CD8-positive, alpha-beta memory T cell (primary cell): ENCODE measurements around the gene PKP4. TPM values are rescaled to one million over a fixed set of nuclear protein-coding genes. Genes with fewer than 3 reads are reported as not detected.

Source experiments
- CTCF ChIA-PET: fragments of 350-600 bp; sonication (Branson Sonifier 250); formaldehyde crosslinking; loops from one replicate; lab custom pipeline; 2021; ENCODE audit warnings: antibody characterized with exemption; lab: Charles Lee
- POLR2A ChIA-PET: fragments of 350-600 bp; sonication (Branson Sonifier 250); formaldehyde crosslinking; loops from one replicate; lab custom pipeline; 2021; ENCODE audit warnings: antibody characterized with exemption; lab: Charles Lee
- DNase-seq, 5 donors: peaks; one replicate each; pipeline versions ENCODE4 v3.0.0 to v3.0.0-alpha.2; 2020 to 2022; ENCODE audit warnings: mixed read lengths in 1 of 5
- H3K27ac ChIP-seq: one replicate; pipeline ENCODE4 v1.7.0; 2013; ENCODE audit warnings: low read depth, mild to moderate bottlenecking, low read length, moderate library complexity
- H3K27me3 ChIP-seq: 2 replicates; pipeline ENCODE4 v1.7.0; 2013; ENCODE audit warnings: low read length, mild to moderate bottlenecking; ENCODE audit not compliant: insufficient read depth, poor library complexity, severe bottlenecking
- H3K36me3 ChIP-seq: 2 replicates; pipeline ENCODE4 v1.7.0; 2013; ENCODE audit warnings: mild to moderate bottlenecking, low read length, moderate library complexity; ENCODE audit not compliant: insufficient read depth
- H3K4me1 ChIP-seq: 2 replicates; pipeline ENCODE4 v1.7.0; 2013; ENCODE audit warnings: mild to moderate bottlenecking, low read length, moderate library complexity; ENCODE audit not compliant: insufficient read depth
- H3K4me3 ChIP-seq: 2 replicates; pipeline ENCODE4 v1.7.0; 2013; ENCODE audit warnings: mild to moderate bottlenecking, low read length
- H3K9me3 ChIP-seq: 2 replicates; pipeline ENCODE4 v1.7.0; 2013; ENCODE audit warnings: mild to moderate bottlenecking, low read length
- H3K27ac Mint-ChIP-seq, 8 donors: one replicate each; pipeline ENCODE4 v1.8.0; 2020 to 2021; ENCODE audit warnings: mixed read lengths in 8 of 8, mild to moderate bottlenecking in 6 of 8, inconsistent platforms in 3 of 8, moderate library complexity in 3 of 8
- H3K27me3 Mint-ChIP-seq, 2 donors: one replicate each; pipeline ENCODE4 v1.8.0; 2020 to 2021; ENCODE audit warnings: mixed read lengths in 2 of 2, mild to moderate bottlenecking in 1 of 2, moderate library complexity in 1 of 2
- H3K36me3 Mint-ChIP-seq, 3 donors: one replicate each; pipeline ENCODE4 v1.8.0; 2020 to 2021; ENCODE audit warnings: mixed read lengths in 3 of 3, inconsistent platforms in 1 of 3, mild to moderate bottlenecking in 1 of 3
- H3K4me1 Mint-ChIP-seq, 3 donors: one replicate each; pipeline ENCODE4 v1.8.0; 2020 to 2021; ENCODE audit warnings: mixed read lengths in 3 of 3, inconsistent platforms in 1 of 3, mild to moderate bottlenecking in 1 of 3
- H3K4me3 Mint-ChIP-seq, 7 donors: one replicate each; pipeline ENCODE4 v1.8.0; 2020 to 2021; ENCODE audit warnings: mixed read lengths in 7 of 7, mild to moderate bottlenecking in 6 of 7, moderate library complexity in 4 of 7, inconsistent platforms in 2 of 7
- H3K9me3 Mint-ChIP-seq, 5 donors: one replicate each; pipeline ENCODE4 v1.8.0; 2020 to 2022; ENCODE audit warnings: mixed read lengths in 5 of 5, mild to moderate bottlenecking in 3 of 5, moderate library complexity in 2 of 5, inconsistent platforms in 1 of 5
- polyA plus RNA-seq: library from polyadenylated mRNA; unstranded; fragments of 300-500 nt; fragmentation: Illumina TruSeq; gene quantifications from one replicate; pipeline ENCODE4 v1.2.3, GENCODE V29; 2021
- total RNA-seq, 2 experiments: library from RNA; stranded (reverse); gene quantifications; one replicate each; pipeline ENCODE4 v1.2.3, GENCODE V29; 2021

PKP4 gene
- total and polyA plus RNA-seq, 3 experiments from 2014 or later = 1.5 to 32.2 (median 29.6) TPM

DNA sequence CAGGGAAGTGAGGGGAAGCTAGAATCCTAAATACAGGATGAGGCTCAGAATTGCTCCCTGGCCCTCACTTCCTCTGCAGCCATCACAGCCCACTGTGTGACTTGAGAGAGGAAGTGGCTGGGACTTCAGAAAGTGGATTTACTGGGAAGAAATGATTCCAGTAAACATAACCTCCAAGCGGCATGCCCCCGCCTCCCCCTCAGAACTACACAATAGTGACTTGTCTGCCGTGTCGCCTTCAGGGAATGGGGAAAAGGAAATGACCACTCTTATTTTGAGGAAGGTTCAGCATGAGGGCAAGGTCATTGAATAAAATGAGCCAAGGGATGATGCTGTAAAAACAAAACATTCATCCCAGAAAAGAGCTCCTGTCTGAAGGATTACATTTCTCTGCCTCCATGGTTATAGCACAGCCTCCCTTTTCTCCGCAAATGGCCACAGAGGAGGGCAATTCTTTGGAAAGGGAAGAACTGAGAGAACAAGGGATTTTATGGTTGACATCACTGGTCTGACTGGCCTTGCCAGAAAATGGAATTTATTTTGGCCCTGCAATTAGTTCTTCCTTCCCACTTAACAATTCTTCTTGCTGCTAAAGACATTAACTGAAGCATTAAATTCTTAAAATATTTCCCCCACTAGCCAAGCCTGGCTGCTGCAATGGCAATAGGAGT is 259.5 kb downstream of the PKP4 start:
- H3K27me3 Mint-ChIP-seq = peaks cover 12 to 29% of the 10 kb centered on the region in 2 donors
- ChIA-PET POLR2A (no interaction called here), CTCF (interaction anchor here (1.4 kb wide), 1 partner anchor 38 kb away, joined by 3 read pairs; no protein-coding TSS in a partner anchor)
- H3K4me1 Mint-ChIP-seq = no peaks in the 10 kb centered on the region
- Histone ChIP-seq H3K4me1 (no peaks in the 10 kb centered on the region), H3K4me3 (no peak overlapping the region), H3K9me3 (no peaks in the 10 kb centered on the region), H3K36me3 (no peaks in the 10 kb centered on the region), H3K27ac (no peak overlapping the region), H3K27me3 (no peaks in the 10 kb centered on the region)
- no peaks in the 10 kb centered on the region for H3K36me3 Mint-ChIP-seq
- no peak overlapping the region for H3K27ac Mint-ChIP-seq
- no peak overlapping the region for H3K4me3 Mint-ChIP-seq
- H3K9me3 Mint-ChIP-seq = peaks cover 0 to 14% (median 10%) of the 10 kb centered on the region in 5 donors
- no peak for DNase-seq

DNA sequence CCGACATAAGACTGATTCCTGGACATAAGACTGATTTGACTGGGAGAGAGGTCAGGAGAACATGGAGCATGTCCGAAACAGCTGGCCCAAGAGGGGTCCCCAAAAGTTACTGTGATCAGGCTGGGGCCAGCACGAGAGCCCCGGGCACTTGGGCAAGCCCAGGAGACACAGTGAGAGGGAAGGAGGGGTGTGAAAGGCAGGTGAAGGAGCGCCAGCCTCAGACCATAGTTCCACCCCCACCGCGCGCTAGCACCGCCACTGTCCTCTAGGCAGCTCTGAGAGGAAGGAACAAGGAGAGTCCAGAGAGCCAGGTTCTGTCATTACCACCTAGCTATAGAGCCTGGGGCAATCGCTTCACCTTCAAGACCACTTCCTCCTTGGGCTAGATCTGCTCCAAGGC is 260.2 kb downstream of the PKP4 start:
- H3K27me3 Mint-ChIP-seq = peaks cover 12 to 31% of the 10 kb centered on the region in 2 donors
- CTCF ChIA-PET = interaction anchor here (1.4 kb wide), 1 partner anchor 37 kb away, joined by 3 read pairs; no protein-coding TSS in a partner anchor
- H3K36me3 Mint-ChIP-seq = no peaks in the 10 kb centered on the region
- POLR2A ChIA-PET = no interaction called here
- no peaks in the 10 kb centered on the region for H3K4me1 ChIP-seq
- H3K4me3 ChIP-seq = no peak overlapping the region
- H3K27ac Mint-ChIP-seq = no peak overlapping the region
- peaks cover 0 to 14% (median 10%) of the 10 kb centered on the region in 5 donors for H3K9me3 Mint-ChIP-seq
- H3K27me3 ChIP-seq = no peaks in the 10 kb centered on the region
- H3K27ac ChIP-seq = no peak overlapping the region
- no peak overlapping the region for H3K4me3 Mint-ChIP-seq
- H3K4me1 Mint-ChIP-seq = no peaks in the 10 kb centered on the region
- no peak for DNase-seq
- H3K36me3 ChIP-seq = no peaks in the 10 kb centered on the region
- no peaks in the 10 kb centered on the region for H3K9me3 ChIP-seq

DNA sequence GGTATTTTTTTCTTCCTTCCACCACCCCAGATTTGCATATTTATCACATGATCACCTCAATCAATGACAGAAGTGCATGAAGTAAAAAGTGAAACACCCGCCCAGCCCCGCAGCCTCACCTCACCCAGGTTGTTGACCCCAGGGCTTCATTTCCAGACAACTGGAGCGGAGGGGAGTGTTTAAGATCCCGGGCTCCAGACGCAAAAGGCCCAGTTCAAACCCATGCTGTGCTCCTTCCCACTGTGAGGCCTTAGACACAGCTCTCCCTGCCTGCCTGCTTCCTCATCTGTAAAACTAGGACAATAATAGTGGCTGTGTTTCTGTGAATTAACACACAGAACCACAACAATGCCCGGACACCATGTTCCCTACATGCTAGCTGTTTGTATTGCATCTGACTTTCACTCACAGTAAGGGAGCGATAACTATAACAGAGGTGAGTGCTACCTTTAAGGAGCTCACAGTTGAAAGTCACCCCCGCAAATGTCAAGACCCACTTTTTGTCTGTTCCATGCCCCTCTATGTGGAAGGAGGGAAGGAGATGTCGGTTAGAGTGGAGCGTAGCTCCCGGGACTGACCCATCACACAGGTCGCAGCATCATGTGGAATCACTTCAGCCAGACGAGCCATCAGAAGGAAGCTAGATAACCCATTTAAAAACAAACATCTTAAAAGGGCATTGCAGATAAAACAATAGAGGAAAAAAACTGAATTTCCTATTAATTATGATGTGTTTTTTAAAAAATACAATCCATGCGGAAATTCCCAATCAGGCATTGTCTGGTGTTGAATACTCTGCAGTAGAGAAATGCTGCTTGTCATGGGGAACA is 260.8 kb downstream of the PKP4 start:
- H3K27ac ChIP-seq = no peak overlapping the region
- H3K27me3 Mint-ChIP-seq = peaks cover 12 to 33% of the 10 kb centered on the region in 2 donors
- H3K36me3 Mint-ChIP-seq = no peaks in the 10 kb centered on the region
- POLR2A ChIA-PET = no interaction called here
- no peak for DNase-seq
- no peaks in the 10 kb centered on the region for H3K36me3 ChIP-seq
- no peak overlapping the region for H3K4me3 Mint-ChIP-seq
- no peaks in the 10 kb centered on the region for H3K4me1 Mint-ChIP-seq
- CTCF ChIA-PET = interaction anchor here (1.4 kb wide), 1 partner anchor 36 kb away, joined by 3 read pairs; no protein-coding TSS in a partner anchor
- no peak overlapping the region for H3K4me3 ChIP-seq
- peaks cover 0 to 14% (median 10%) of the 10 kb centered on the region in 5 donors for H3K9me3 Mint-ChIP-seq
- H3K9me3 ChIP-seq = no peaks in the 10 kb centered on the region
- no peaks in the 10 kb centered on the region for H3K4me1 ChIP-seq
- H3K27me3 ChIP-seq = no peaks in the 10 kb centered on the region
- H3K27ac Mint-ChIP-seq = no peak overlapping the region

DNA sequence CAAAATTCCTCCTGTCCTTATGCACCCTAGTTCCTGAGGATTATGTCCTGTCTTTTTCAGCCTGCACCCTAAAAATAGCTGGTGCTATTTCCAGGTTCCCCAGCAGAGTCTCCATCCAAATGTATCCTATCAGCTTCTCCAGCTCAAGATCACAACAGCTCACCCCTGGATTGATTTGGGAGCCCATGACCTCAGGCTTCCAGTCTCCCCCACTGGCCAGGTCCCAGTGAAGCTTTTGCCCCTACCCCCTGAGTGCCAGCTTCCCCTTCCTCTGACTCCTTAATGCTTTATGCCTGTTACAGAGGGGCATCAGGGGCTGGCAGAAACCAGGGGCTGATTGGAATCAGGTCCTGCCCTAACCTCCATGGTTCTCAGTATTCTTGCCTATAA is 261.4 kb downstream of the PKP4 start:
- Histone ChIP-seq H3K27me3 (no peaks in the 10 kb centered on the region), H3K9me3 (no peaks in the 10 kb centered on the region), H3K4me3 (no peak overlapping the region), H3K27ac (no peak overlapping the region), H3K36me3 (no peaks in the 10 kb centered on the region), H3K4me1 (no peaks in the 10 kb centered on the region)
- POLR2A ChIA-PET = no interaction called here
- DNase-seq = no peak
- Mint-ChIP-seq H3K4me1 (no peaks in the 10 kb centered on the region), H3K27me3 (peaks cover 12 to 30% of the 10 kb centered on the region in 2 donors), H3K27ac (peak overlapping the region in 1 of 8 donors; percentile 58), H3K9me3 (peaks cover 0 to 9% (median 8%) of the 10 kb centered on the region in 5 donors), H3K36me3 (no peaks in the 10 kb centered on the region), H3K4me3 (no peak overlapping the region)
- CTCF ChIA-PET = no interaction called here

DNA sequence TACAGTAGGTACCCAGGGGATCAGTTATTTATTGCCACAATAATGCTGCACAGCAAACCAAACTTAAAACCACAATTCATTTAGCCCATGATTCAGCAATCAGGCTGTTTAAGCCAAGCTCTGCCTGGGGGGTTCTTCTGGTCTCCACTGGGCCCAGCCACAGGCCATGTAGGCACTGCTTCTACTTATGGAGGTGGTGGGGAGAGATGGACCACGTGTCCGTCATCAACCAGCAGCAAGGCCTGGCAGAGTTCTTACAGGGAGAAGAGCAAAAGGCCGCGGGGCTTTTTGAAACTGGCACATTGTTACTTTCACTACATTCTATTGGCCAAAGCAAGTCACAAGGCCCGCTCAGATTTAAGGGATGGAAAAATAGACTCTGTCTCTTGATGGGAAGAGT is 262.1 kb downstream of the PKP4 start:
- H3K27me3 ChIP-seq = no peaks in the 10 kb centered on the region
- H3K36me3 ChIP-seq = no peaks in the 10 kb centered on the region
- no peak for DNase-seq
- H3K9me3 ChIP-seq = no peaks in the 10 kb centered on the region
- H3K36me3 Mint-ChIP-seq = no peaks in the 10 kb centered on the region
- no peak overlapping the region for H3K27ac Mint-ChIP-seq
- no peak overlapping the region for H3K4me3 ChIP-seq
- POLR2A ChIA-PET = no interaction called here
- peaks cover 0 to 4% (median 3%) of the 10 kb centered on the region in 5 donors for H3K9me3 Mint-ChIP-seq
- no peaks in the 10 kb centered on the region for H3K4me1 ChIP-seq
- H3K4me3 Mint-ChIP-seq = no peak overlapping the region
- no peak overlapping the region for H3K27ac ChIP-seq
- CTCF ChIA-PET = no interaction called here
- no peaks in the 10 kb centered on the region for H3K4me1 Mint-ChIP-seq
- peaks cover 10 to 31% of the 10 kb centered on the region in 2 donors for H3K27me3 Mint-ChIP-seq

DNA sequence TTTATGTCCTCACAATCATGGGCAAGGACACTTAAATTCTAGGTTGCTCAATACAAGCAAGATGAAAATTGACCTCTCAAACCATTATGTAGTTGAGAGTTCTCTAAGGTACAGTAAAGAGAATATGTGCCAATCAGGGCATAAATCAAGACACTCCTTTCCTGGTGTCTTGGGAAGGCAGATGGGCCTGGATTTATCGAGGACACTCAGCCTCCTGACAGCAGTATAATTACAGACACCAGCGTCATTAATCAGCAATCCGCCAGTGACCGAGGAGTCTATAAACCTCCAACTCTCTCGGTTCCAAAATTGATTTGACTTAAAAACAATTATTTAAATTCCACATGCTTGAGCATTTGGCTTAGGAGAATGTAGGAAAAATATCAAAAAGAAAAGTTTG is 262.7 kb downstream of the PKP4 start:
- Histone ChIP-seq H3K27ac (no peak overlapping the region), H3K9me3 (no peaks in the 10 kb centered on the region), H3K27me3 (no peaks in the 10 kb centered on the region), H3K36me3 (no peaks in the 10 kb centered on the region), H3K4me3 (no peak overlapping the region), H3K4me1 (no peaks in the 10 kb centered on the region)
- H3K4me1 Mint-ChIP-seq = no peaks in the 10 kb centered on the region
- no peak overlapping the region for H3K27ac Mint-ChIP-seq
- H3K27me3 Mint-ChIP-seq = peaks cover 10 to 28% of the 10 kb centered on the region in 2 donors
- H3K36me3 Mint-ChIP-seq = no peaks in the 10 kb centered on the region
- ChIA-PET CTCF (no interaction called here), POLR2A (no interaction called here)
- no peak for DNase-seq
- H3K4me3 Mint-ChIP-seq = no peak overlapping the region
- H3K9me3 Mint-ChIP-seq = peaks cover 0 to 1% (median 0%) of the 10 kb centered on the region in 5 donors

DNA sequence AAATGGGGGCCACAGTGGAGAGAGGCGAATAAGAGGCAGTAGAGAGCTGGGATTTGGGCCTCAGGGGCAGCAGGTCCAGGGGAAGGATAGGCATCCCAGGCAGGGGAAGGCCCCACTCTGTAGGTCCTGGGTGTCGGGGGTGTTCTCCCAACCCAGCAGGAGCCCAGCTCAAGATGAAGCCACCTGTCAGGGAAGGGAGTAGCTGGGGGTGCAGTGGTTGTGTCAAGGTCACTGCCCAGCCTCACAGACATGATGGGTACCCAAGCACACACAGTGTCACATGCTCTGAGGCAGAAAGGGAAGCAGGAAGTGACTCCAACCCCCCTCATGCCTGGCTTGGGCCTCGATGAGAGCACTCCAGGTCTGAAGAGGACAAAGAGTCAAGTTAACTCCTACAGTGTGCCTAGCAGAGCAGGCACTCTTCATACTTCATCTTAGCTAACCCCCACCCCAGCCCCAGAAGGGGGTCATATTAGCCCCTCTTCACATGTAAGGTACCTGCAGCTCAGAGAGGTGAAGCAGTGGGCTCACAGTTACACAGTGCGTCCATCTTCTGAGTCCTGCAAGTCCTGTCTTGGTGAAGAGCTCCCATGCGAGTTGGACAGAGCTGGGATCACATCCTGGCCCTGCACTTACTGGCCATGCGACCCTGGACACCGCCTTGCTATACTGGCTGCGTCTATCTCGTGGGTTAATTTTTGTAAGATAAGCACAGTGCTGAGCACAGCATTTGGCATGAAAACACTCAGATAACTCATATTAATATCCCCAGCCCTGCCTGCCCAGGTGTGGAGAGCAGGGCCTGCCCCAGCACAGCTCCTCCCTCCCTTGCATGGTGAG is 265.7 kb downstream of the PKP4 start:
- Histone ChIP-seq H3K36me3 (no peaks in the 10 kb centered on the region), H3K27me3 (no peaks in the 10 kb centered on the region), H3K4me1 (no peaks in the 10 kb centered on the region), H3K9me3 (no peaks in the 10 kb centered on the region), H3K4me3 (no peak overlapping the region), H3K27ac (no peak overlapping the region)
- Mint-ChIP-seq H3K9me3 (no peaks in the 10 kb centered on the region), H3K27me3 (peaks cover 10 to 20% of the 10 kb centered on the region in 2 donors), H3K4me1 (no peaks in the 10 kb centered on the region), H3K4me3 (no peak overlapping the region), H3K27ac (no peak overlapping the region), H3K36me3 (no peaks in the 10 kb centered on the region)
- DNase-seq = no peak
- ChIA-PET CTCF (no interaction called here), POLR2A (no interaction called here)
